ENCODE data around the gene CEP72.

DNA sequence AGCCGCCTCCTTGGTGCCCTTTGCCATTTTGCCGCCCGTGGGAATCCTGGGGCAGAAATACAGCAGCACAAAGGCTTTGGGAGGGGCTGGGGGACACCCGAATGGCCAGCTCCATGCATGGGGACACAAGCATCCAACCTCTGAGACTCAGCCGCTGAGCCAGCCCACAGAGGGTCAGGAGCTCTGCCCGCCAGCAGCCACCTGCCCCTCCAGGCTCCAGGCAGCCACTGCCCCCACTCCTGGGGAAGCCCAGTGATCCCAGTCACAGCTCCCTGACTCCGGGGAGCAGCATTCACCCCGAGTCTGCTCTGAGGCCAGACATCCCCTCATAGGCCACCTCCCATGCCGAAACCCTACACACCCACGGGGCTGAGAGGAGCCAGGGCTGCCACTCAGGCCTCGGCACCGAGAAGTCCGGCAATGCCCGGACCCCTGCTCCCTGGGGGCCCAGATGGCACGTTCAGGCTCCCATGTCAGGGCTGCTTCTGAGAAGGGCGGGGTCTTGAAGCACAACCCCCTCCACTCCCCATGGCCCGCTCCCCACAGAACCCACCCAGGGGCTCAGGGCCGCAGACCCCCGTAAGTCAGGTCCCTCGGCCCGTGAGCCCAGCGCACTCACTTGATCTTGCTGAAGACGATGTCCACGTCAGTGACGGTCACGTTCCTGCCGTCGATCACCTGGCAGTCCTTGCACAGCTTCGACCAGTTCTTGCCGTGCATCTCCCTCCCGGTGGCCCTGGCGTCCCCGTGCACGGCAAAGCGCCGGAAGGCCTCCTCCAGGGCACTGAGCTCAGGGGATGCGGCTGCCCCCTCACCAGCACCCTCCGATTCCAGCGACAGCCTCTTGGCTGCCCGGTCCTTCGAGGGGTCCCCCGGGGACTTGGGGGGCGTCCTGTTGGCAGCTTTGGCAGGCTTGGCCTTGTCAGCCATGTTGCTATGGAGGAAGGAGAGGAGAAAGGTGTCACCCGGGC lies 65.3 kb downstream of the CEP72 start:
- TF ChIP-seq, protein P1, sequence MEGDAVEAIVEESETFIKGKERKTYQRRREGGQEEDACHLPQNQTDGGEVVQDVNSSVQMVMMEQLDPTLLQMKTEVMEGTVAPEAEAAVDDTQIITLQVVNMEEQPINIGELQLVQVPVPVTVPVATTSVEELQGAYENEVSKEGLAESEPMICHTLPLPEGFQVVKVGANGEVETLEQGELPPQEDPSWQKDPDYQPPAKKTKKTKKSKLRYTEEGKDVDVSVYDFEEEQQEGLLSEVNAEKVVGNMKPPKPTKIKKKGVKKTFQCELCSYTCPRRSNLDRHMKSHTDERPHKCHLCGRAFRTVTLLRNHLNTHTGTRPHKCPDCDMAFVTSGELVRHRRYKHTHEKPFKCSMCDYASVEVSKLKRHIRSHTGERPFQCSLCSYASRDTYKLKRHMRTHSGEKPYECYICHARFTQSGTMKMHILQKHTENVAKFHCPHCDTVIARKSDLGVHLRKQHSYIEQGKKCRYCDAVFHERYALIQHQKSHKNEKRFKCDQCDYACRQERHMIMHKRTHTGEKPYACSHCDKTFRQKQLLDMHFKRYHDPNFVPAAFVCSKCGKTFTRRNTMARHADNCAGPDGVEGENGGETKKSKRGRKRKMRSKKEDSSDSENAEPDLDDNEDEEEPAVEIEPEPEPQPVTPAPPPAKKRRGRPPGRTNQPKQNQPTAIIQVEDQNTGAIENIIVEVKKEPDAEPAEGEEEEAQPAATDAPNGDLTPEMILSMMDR (IDR thresholded peaks at IDR 0.05): no peak
- TF ChIP-seq EZH2 (IDR thresholded peaks at IDR 0.05; ENCODE audit: borderline replicate concordance, insufficient read depth, low read depth, low read length, poor library complexity, severe bottlenecking): no peak

All from B cell (primary cell).